ENCODE data around the gene CYLC1. TPM values are rescaled to one million over a fixed set of nuclear protein-coding genes. Genes with fewer than 3 reads are reported as not detected.

CYLC1 gene
- total RNA-seq, 2 experiments from 2014 or later: not detected

DNA sequence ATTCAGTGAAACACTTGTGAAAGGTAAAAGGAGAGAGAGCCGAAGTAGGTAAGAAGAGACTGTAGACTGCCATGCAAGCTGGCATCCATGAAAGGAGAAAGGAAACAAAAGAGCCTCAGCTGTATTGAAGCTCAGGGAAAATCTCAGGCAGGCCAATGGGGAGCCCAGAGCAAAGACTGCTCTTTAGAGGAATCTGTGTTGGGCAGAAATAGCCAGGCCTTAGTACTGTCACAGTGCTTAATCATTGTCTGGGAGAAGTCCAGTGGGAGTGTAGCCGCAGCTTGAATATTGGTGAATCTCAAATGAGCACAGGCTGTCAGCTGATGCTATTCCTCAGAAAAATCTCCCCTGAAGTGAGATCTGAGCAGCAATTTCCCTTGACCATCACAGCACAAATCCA is 27.6 kb downstream of the CYLC1 start:
- Mint-ChIP-seq H3K9me3 (no peaks in the 10 kb centered on the region), H3K27ac (no peak overlapping the region), H3K4me3 (no peak overlapping the region), H3K27me3 (no peaks in the 10 kb centered on the region), H3K4me1 (ENCODE audit: low read depth) (no peaks in the 10 kb centered on the region), H3K36me3 (ENCODE audit: low read depth) (no peaks in the 10 kb centered on the region)
- ATAC-seq: no peak
- ChIA-PET POLR2A (no interaction called here), CTCF (no interaction called here)
- DNase-seq: no peak
- intact Hi-C loops (cut with micrococcal nuclease): no loop called here
- TF ChIP-seq, protein P1, sequence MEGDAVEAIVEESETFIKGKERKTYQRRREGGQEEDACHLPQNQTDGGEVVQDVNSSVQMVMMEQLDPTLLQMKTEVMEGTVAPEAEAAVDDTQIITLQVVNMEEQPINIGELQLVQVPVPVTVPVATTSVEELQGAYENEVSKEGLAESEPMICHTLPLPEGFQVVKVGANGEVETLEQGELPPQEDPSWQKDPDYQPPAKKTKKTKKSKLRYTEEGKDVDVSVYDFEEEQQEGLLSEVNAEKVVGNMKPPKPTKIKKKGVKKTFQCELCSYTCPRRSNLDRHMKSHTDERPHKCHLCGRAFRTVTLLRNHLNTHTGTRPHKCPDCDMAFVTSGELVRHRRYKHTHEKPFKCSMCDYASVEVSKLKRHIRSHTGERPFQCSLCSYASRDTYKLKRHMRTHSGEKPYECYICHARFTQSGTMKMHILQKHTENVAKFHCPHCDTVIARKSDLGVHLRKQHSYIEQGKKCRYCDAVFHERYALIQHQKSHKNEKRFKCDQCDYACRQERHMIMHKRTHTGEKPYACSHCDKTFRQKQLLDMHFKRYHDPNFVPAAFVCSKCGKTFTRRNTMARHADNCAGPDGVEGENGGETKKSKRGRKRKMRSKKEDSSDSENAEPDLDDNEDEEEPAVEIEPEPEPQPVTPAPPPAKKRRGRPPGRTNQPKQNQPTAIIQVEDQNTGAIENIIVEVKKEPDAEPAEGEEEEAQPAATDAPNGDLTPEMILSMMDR (IDR thresholded peaks at IDR 0.05): no peak

DNA sequence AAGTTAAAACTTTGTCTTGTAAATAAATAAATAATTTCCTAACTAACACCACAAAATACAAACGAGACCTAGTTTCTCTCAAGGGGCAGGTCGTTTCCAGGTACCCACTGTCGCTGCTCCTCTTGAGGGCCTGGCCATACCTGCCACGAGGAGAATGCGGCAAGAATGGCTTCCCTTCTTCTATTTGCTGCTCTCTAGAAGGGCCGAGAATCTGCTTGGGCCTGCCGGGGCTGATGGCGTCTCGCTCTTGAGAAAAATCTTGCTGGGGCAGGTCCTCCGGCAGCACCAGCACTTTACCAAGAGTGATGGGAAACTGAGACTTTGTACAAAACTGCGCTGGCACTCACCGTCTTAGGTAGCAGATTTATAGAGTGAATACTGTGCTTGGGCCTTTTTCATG is 31.5 kb downstream of the CYLC1 start:
- POLR2A ChIA-PET: no interaction called here

DNA sequence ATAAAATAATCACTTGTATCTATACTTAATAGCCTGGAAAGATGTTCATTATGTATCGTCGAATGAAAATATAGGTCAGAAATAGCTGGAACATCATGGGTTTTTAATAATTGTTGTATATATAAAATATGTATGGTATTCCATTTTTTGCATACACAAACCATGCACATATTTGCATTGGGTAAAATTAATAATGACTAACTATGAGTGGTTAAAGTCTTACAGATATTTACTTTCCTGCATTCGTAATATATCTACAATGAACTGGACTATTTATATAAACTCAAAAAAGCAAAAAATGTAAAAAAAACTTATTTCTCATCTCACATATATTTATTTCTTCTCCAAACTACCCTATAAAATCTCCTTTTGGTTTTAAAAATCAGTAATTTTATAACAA is 46.0 kb downstream of the CYLC1 start:
- intact Hi-C loops (cut with micrococcal nuclease): no loop called here
- no peaks in the 10 kb centered on the region for H3K27me3 Mint-ChIP-seq
- H3K4me1 Mint-ChIP-seq (ENCODE audit: low read depth): no peaks in the 10 kb centered on the region
- DNase-seq (no peak), ATAC-seq (no peak)
- no peaks in the 10 kb centered on the region for H3K9me3 Mint-ChIP-seq
- ChIA-PET CTCF (no interaction called here), POLR2A (no interaction called here)
- no peak overlapping the region for H3K27ac Mint-ChIP-seq
- H3K36me3 Mint-ChIP-seq (ENCODE audit: low read depth): no peaks in the 10 kb centered on the region
- H3K4me3 Mint-ChIP-seq: no peak overlapping the region
- TF ChIP-seq, protein P1 (IDR thresholded peaks at IDR 0.05): no peak

More for the DNA sequence above, 31.5 kb downstream of the CYLC1 start:
- intact Hi-C loops (cut with micrococcal nuclease): no loop called here
- no peaks in the 10 kb centered on the region for H3K36me3 Mint-ChIP-seq (ENCODE audit: low read depth)
- CTCF ChIA-PET: no interaction called here
- TF ChIP-seq, protein P1 (IDR thresholded peaks at IDR 0.05): no peak
- ATAC-seq (no peak), DNase-seq (no peak)
- no peaks in the 10 kb centered on the region for H3K27me3 Mint-ChIP-seq
- H3K27ac Mint-ChIP-seq: no peak overlapping the region
- H3K4me1 Mint-ChIP-seq (ENCODE audit: low read depth): no peaks in the 10 kb centered on the region
- no peak overlapping the region for H3K4me3 Mint-ChIP-seq
- no peaks in the 10 kb centered on the region for H3K9me3 Mint-ChIP-seq

DNA sequence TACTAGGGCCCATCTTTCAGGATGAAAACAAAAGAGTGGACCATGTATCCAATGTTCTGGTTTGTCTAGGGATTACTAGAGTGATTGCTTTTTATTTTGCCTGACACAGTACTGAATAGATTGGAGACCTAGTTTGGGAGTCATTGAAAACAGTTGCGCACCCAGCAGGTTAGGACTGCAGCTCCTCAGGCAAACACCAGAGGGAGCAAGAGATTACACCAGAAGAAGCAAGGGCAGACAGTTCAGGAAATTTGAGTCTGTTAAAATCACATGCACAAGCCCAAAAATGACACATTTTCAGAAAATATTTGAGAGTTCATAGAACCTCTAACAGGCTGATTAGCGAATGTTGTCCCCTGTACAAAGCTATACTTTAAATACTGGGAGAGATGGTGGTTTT is 55.6 kb downstream of the CYLC1 start:
- Mint-ChIP-seq H3K27ac (no peak overlapping the region), H3K4me1 (ENCODE audit: low read depth) (no peaks in the 10 kb centered on the region), H3K9me3 (no peaks in the 10 kb centered on the region), H3K36me3 (ENCODE audit: low read depth) (no peaks in the 10 kb centered on the region), H3K27me3 (no peaks in the 10 kb centered on the region), H3K4me3 (no peak overlapping the region)
- POLR2A ChIA-PET: no interaction called here
- intact Hi-C loops (cut with micrococcal nuclease): no loop called here
- ATAC-seq: no peak
- CTCF ChIA-PET: no interaction called here
- DNase-seq: peak; percentile 0
- TF ChIP-seq, protein P1 (IDR thresholded peaks at IDR 0.05): no peak

DNA sequence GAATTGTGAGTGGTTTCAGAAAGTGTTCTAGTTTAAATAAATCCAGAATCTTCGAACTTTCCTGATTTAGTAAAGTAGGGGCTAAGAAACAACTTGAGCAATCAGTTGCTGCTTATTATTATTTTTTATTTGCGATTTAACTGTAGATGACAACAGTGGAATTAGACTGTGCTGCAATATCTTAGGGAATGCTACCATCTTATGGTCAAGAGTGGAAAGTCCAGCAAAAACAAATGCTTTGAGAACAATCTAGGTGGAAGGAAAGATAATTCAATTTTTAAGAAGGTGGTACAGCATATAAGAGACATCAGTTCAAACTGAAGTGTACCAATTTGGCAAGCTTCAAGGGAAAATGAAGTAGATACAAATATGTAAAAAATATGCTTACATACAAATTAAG is 73.3 kb downstream of the CYLC1 start:
- Mint-ChIP-seq H3K9me3 (no peaks in the 10 kb centered on the region), H3K27me3 (no peaks in the 10 kb centered on the region), H3K36me3 (ENCODE audit: low read depth) (no peaks in the 10 kb centered on the region), H3K27ac (no peak overlapping the region), H3K4me1 (ENCODE audit: low read depth) (no peaks in the 10 kb centered on the region), H3K4me3 (no peak overlapping the region)
- CTCF ChIA-PET: no interaction called here
- DNase-seq (no peak), ATAC-seq (no peak)
- TF ChIP-seq, protein P1 (IDR thresholded peaks at IDR 0.05): no peak
- intact Hi-C loops (cut with micrococcal nuclease): no loop called here
- POLR2A ChIA-PET: no interaction called here

All from activated CD8-positive, alpha-beta T cell treated with anti-CD3 and anti-CD28 coated beads for 36 hours (primary cell).